Loucy (cell line): Measurements from ENCODE around the gene GNA15.

Experiments
- EZH2phosphoT487 ChIP-seq: fragments of 200-600 bp; IDR thresholded peaks from 2 replicates; pipeline ENCODE4 v1.6.1; 2018; ENCODE audit warnings: antibody characterized with exemption, mild to moderate bottlenecking, moderate library complexity, borderline replicate concordance
- TF ChIP-seq, protein P1 (sequence below): fragments of 200-600 bp; sonication (generic); conservative IDR thresholded peaks from 2 replicates; pipeline ENCODE4 v1.5.1; 2014; ENCODE audit warnings: mild to moderate bottlenecking, antibody characterized with exemption, low read length

DNA sequence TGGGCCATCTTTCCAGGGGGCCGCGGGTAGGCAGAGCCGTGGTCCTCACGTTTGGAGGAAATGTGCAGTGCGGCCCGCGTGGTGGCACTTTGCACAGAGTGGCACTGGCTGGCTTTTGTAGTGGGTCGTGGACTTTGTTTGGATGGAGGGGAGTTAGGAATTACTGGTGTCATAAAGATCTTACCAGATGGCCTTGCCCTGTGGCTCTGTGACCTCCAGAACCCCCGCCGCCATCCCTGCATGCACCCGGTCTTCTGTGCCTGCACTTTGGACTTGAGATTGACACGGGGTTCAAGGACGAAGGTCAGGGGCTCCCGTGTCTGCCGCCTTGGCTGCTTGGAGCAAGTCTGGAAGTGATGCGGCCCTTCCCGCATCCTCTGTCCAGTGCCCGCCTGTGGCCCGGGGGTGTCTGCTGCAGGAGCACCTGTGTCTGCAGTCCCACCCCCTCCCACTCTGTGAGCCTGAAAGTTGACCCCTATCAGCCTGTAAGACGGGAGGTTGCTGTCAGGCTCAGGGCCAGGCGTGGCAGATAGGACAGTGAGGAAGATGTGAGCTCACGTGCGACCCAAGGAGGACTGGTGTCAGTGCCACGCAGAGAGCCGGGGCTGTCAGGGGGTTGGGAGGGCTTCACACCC is 39.4 kb upstream of the GNA15 start:
- TF ChIP-seq, protein P1, sequence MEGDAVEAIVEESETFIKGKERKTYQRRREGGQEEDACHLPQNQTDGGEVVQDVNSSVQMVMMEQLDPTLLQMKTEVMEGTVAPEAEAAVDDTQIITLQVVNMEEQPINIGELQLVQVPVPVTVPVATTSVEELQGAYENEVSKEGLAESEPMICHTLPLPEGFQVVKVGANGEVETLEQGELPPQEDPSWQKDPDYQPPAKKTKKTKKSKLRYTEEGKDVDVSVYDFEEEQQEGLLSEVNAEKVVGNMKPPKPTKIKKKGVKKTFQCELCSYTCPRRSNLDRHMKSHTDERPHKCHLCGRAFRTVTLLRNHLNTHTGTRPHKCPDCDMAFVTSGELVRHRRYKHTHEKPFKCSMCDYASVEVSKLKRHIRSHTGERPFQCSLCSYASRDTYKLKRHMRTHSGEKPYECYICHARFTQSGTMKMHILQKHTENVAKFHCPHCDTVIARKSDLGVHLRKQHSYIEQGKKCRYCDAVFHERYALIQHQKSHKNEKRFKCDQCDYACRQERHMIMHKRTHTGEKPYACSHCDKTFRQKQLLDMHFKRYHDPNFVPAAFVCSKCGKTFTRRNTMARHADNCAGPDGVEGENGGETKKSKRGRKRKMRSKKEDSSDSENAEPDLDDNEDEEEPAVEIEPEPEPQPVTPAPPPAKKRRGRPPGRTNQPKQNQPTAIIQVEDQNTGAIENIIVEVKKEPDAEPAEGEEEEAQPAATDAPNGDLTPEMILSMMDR, result no peak
- no peak for TF ChIP-seq EZH2phosphoT487
